Head of caudate nucleus (tissue), 42 donors: ENCODE measurements around the gene CP.
A peak's percentile ranks its signal among the peaks of the same experiment; 100 is the strongest.
"Not testable (repeated sequence)": the region's sequence is repeated elsewhere in the genome, so short reads cannot be mapped to it uniquely, and the experiment has no call there.

ENCODE experiments used
- DNase-seq, 42 donors: peaks; one replicate each; pipeline versions ENCODE4 v3.0.0 to v3.0.0-alpha.2; 2020 to 2021; ENCODE audit warnings: mixed read lengths in 7 of 42
- intact Hi-C: fragments of 100-400 bp; cut with DNase I; formaldehyde crosslinking; loops from one replicate; pipeline ENCODE4 v1.15.0; 2022

CP gene

GRCh38 chr3:149221783-149222517, at the start of gene CP:
CP (minus strand) TSS chr3:149221829; CDS start chr3:149221792, 37 bp downstream.
- DNase-seq = no peak
- intact Hi-C loops = no loop called here

- no peak for DNase-seq
- intact Hi-C loops = loop anchor here (5.0 to 10.0 kb wide), 3 partner anchors 148 to 545 kb away; no protein-coding TSS in a partner anchor
Observed at GRCh38 chr3:149270180-149270579, 48.6 kb upstream of the CP start.

GRCh38 chr3:149269687-149270086, 48.1 kb upstream of the CP start:
- DNase-seq = no peak
- intact Hi-C loops = loop anchor here (5.0 to 10.0 kb wide), 3 partner anchors 147 to 545 kb away; no protein-coding TSS in a partner anchor

GRCh38 chr3:149267565-149267964, 45.9 kb upstream of the CP start:
- DNase-seq = no peak
- intact Hi-C loops = no loop called here

- no peak for DNase-seq
- intact Hi-C loops = no loop called here
Observed at GRCh38 chr3:149266736-149267135, 45.1 kb upstream of the CP start.

- no peak for DNase-seq
- intact Hi-C loops = no loop called here
Observed at GRCh38 chr3:149263856-149264255, 42.2 kb upstream of the CP start.

- DNase-seq = no peak
- intact Hi-C loops = no loop called here
Observed at GRCh38 chr3:149258714-149259113, 37.1 kb upstream of the CP start.

- intact Hi-C loops = no loop called here
- no peak for DNase-seq
Observed at GRCh38 chr3:149258298-149258697, 36.7 kb upstream of the CP start.

- no peak for DNase-seq
- intact Hi-C loops = no loop called here
Observed at GRCh38 chr3:149252272-149252671, 30.6 kb upstream of the CP start.

- intact Hi-C loops = no loop called here
- no peak for DNase-seq
Observed at GRCh38 chr3:149251186-149251585, 29.6 kb upstream of the CP start.

GRCh38 chr3:149247929-149248691, 26.5 kb upstream of the CP start:
- intact Hi-C loops = no loop called here
- DNase-seq = peak in 33 of 42 donors; percentile 17 to 78 (median 52)

GRCh38 chr3:149247008-149247710, 25.5 kb upstream of the CP start:
- intact Hi-C loops = no loop called here
- no peak for DNase-seq

GRCh38 chr3:149245738-149246451, 24.3 kb upstream of the CP start:
- intact Hi-C loops = no loop called here
- DNase-seq = no peak

GRCh38 chr3:149243540-149243939, 21.9 kb upstream of the CP start:
- intact Hi-C loops = no loop called here
- DNase-seq = no peak

GRCh38 chr3:149239357-149239936, 17.8 kb upstream of the CP start:
- DNase-seq = no peak
- intact Hi-C loops = no loop called here

GRCh38 chr3:149238268-149238667, 16.6 kb upstream of the CP start:
- DNase-seq, intact Hi-C loops: not testable (repeated sequence)

GRCh38 chr3:149235599-149236424, 14.2 kb upstream of the CP start:
- no peak for DNase-seq
- intact Hi-C loops = no loop called here

- intact Hi-C loops = no loop called here
- DNase-seq = no peak
Observed at GRCh38 chr3:149234671-149235245, 13.1 kb upstream of the CP start.
